ENCODE results near the gene MRPS21.

DNA sequence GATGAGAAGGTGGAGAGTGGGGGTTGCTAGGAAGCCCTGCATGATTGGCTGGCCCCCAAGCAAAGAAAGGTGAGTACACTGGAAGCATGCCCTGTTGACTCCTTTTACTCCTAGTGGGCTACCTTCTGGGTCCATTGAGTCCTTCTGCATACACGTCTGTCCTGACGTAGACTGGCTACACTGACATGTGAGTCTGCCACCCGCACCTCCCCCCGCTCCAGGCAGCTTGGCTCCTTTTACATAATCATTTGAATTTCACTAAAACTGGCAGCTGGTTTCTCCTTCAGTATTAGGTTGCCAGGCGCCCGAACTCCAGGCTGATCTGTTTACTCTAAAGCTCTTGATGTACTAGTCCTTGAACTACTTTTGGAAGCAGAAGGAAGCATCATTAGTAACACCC lies 8.7 kb downstream of the MRPS21 start:
- TF ChIP-seq, protein P1, sequence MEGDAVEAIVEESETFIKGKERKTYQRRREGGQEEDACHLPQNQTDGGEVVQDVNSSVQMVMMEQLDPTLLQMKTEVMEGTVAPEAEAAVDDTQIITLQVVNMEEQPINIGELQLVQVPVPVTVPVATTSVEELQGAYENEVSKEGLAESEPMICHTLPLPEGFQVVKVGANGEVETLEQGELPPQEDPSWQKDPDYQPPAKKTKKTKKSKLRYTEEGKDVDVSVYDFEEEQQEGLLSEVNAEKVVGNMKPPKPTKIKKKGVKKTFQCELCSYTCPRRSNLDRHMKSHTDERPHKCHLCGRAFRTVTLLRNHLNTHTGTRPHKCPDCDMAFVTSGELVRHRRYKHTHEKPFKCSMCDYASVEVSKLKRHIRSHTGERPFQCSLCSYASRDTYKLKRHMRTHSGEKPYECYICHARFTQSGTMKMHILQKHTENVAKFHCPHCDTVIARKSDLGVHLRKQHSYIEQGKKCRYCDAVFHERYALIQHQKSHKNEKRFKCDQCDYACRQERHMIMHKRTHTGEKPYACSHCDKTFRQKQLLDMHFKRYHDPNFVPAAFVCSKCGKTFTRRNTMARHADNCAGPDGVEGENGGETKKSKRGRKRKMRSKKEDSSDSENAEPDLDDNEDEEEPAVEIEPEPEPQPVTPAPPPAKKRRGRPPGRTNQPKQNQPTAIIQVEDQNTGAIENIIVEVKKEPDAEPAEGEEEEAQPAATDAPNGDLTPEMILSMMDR (IDR thresholded peaks at IDR 0.05) = no peak
- no peak for TF ChIP-seq POLR2A (IDR thresholded peaks at IDR 0.05)
